Measurements from ENCODE around the gene CMYA5. TPM values are rescaled to one million over a fixed set of nuclear protein-coding genes. Genes with fewer than 3 reads are reported as not detected.

Gene CMYA5
- total RNA-seq, 3 donors from 2014 or later = 5.0 to 132 (median 37.0) TPM

GRCh38 chr5:79791843-79792242 is 102.2 kb downstream of the CMYA5 start:
- intact Hi-C loops (cut with DNase I; ENCODE audit: low total_unique reads) = no loop called here
- no peaks in the 10 kb centered on the region for H3K9me3 ChIP-seq
- no peaks in the 10 kb centered on the region for H3K4me1 ChIP-seq
- H3K27me3 ChIP-seq = no peaks in the 10 kb centered on the region
- TF ChIP-seq POLR2AphosphoS5 (IDR thresholded peaks at IDR 0.05) (no peak), POLR2A (IDR thresholded peaks at IDR 0.05) (no peak)
- TF ChIP-seq, protein P1, sequence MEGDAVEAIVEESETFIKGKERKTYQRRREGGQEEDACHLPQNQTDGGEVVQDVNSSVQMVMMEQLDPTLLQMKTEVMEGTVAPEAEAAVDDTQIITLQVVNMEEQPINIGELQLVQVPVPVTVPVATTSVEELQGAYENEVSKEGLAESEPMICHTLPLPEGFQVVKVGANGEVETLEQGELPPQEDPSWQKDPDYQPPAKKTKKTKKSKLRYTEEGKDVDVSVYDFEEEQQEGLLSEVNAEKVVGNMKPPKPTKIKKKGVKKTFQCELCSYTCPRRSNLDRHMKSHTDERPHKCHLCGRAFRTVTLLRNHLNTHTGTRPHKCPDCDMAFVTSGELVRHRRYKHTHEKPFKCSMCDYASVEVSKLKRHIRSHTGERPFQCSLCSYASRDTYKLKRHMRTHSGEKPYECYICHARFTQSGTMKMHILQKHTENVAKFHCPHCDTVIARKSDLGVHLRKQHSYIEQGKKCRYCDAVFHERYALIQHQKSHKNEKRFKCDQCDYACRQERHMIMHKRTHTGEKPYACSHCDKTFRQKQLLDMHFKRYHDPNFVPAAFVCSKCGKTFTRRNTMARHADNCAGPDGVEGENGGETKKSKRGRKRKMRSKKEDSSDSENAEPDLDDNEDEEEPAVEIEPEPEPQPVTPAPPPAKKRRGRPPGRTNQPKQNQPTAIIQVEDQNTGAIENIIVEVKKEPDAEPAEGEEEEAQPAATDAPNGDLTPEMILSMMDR (IDR thresholded peaks at IDR 0.05) = no peak
- DNase-seq (ENCODE audit: low spot score in 2 of 2) = no peak
- H3K27ac ChIP-seq = no peak overlapping the region
- H3K4me3 ChIP-seq = no peak overlapping the region
- H3K36me3 ChIP-seq = no peaks in the 10 kb centered on the region

DNA sequence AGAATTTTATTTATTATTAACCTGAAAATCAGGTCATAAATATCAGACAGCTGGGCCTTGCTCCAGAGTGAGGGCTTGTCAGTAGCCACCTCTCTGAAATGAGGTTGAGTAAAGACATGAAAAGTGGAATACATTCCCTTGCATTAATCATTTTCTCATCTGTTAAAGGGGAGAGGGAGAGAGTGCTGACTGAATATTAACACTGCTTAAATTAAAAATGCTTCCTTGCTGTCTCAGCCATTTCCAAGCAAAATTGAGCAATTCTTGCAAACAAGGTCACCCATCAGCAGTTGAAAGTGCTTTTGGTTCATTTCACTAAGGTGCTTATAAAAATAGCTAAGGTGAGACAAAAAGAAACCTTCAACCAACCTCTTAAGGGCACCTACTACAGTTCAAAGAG is 102.8 kb downstream of the CMYA5 start:
- Histone ChIP-seq H3K4me1 (no peaks in the 10 kb centered on the region), H3K27me3 (no peaks in the 10 kb centered on the region), H3K27ac (no peak overlapping the region), H3K4me3 (no peak overlapping the region), H3K36me3 (no peaks in the 10 kb centered on the region), H3K9me3 (no peaks in the 10 kb centered on the region)
- TF ChIP-seq POLR2AphosphoS5 (IDR thresholded peaks at IDR 0.05) = no peak
- TF ChIP-seq, protein P1 (IDR thresholded peaks at IDR 0.05) = no peak
- TF ChIP-seq POLR2A (IDR thresholded peaks at IDR 0.05) = no peak
- intact Hi-C loops (cut with DNase I; ENCODE audit: low total_unique reads) = no loop called here
- DNase-seq (ENCODE audit: low spot score in 2 of 2) = no peak

DNA sequence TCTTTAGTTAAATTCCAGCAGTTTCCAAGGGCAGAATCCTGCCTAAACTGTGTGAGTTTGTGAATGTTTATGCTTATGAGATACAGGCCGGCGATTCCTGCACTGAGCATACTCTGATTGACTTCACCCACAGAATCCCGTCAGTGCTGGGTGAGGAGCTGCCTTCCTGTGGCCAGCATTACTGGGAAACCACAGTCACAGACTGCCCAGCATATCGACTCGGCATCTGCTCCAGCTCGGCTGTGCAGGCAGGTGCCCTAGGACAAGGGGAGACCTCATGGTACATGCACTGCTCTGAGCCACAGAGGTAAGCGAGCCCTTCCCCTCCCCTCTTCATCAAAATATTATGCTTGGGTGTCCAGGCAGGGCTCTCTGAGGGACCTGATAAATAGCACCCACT is 103.7 kb downstream of the CMYA5 start:
- H3K36me3 ChIP-seq = no peaks in the 10 kb centered on the region
- no peaks in the 10 kb centered on the region for H3K9me3 ChIP-seq
- no peaks in the 10 kb centered on the region for H3K4me1 ChIP-seq
- intact Hi-C loops (cut with DNase I; ENCODE audit: low total_unique reads) = no loop called here
- no peak overlapping the region for H3K4me3 ChIP-seq
- no peak for DNase-seq (ENCODE audit: low spot score in 2 of 2)
- TF ChIP-seq POLR2AphosphoS5 (IDR thresholded peaks at IDR 0.05) (no peak), POLR2A (IDR thresholded peaks at IDR 0.05) (no peak)
- TF ChIP-seq, protein P1 (IDR thresholded peaks at IDR 0.05) = no peak
- no peaks in the 10 kb centered on the region for H3K27me3 ChIP-seq
- H3K27ac ChIP-seq = no peak overlapping the region

DNA sequence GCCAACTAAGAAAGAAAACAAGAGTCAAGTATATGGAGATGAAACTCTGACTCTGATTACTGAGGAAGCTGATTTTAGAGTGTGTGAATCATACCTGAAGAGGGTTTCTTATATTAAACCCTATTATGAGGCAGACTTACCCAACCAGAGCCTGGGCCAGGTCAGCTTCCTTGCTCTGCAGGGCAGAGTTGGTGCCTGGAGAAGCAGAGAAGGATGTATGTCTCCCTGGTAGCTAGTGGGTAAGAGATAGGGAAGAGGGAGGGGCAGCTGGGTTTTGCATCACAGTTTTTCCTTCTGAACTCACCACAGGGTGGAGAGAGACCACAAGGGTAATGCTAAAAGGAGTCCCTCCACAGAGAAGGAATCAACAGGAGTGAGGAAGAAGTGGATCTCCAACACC is 104.1 kb downstream of the CMYA5 start:
- Histone ChIP-seq H3K27me3 (no peaks in the 10 kb centered on the region), H3K27ac (no peak overlapping the region), H3K4me3 (no peak overlapping the region), H3K9me3 (no peaks in the 10 kb centered on the region), H3K4me1 (no peaks in the 10 kb centered on the region), H3K36me3 (no peaks in the 10 kb centered on the region)
- DNase-seq (ENCODE audit: low spot score in 2 of 2) = no peak
- intact Hi-C loops (cut with DNase I; ENCODE audit: low total_unique reads) = no loop called here
- no peak for TF ChIP-seq POLR2A (IDR thresholded peaks at IDR 0.05)
- TF ChIP-seq, protein P1 (IDR thresholded peaks at IDR 0.05) = no peak
- no peak for TF ChIP-seq POLR2AphosphoS5 (IDR thresholded peaks at IDR 0.05)

- TF ChIP-seq POLR2AphosphoS5 (IDR thresholded peaks at IDR 0.05) (no peak), POLR2A (IDR thresholded peaks at IDR 0.05) (no peak)
- TF ChIP-seq, protein P1 (IDR thresholded peaks at IDR 0.05) = no peak
- Histone ChIP-seq H3K27me3 (no peaks in the 10 kb centered on the region), H3K9me3 (no peaks in the 10 kb centered on the region), H3K4me1 (no peaks in the 10 kb centered on the region), H3K27ac (no peak overlapping the region), H3K4me3 (no peak overlapping the region), H3K36me3 (no peaks in the 10 kb centered on the region)
- intact Hi-C loops (cut with DNase I; ENCODE audit: low total_unique reads) = no loop called here
- no peak for DNase-seq (ENCODE audit: low spot score in 2 of 2)
Observed at GRCh38 chr5:79794347-79794746, 104.7 kb downstream of the CMYA5 start.

Measured in breast epithelium (tissue), 4 donors.